ENCODE data around the gene FBXO41.

Gene FBXO41

DNA sequence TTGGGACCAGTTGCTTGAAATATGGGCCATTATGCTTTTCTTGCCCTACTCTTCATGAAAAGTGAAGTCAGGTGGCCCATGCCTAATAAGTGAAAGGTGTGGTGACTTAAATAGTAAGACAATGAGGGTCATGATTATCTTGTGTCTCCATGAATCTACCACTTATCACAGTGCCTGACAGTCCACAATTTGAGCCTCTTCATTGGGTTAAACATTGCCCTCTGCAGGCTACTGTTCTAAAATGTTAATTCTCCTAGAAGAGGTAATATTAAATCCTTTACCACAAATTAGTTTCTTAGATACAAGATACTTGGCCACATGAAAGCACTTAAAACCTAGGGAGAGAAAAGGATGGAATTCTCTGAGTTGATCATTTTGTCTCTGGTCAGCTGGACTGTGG, 5.0 kb upstream of the FBXO41 start:
- DNase-seq = no peak

- DNase-seq = no peak
Measured at GRCh38 chr2:73286134-73286655, 1.9 kb upstream of the FBXO41 start.

- peak in 4 of 56 donors; percentile 11 to 52 (median 38) for DNase-seq
Measured at GRCh38 chr2:73285159-73285739, 971 bp upstream of the FBXO41 start.

DNA sequence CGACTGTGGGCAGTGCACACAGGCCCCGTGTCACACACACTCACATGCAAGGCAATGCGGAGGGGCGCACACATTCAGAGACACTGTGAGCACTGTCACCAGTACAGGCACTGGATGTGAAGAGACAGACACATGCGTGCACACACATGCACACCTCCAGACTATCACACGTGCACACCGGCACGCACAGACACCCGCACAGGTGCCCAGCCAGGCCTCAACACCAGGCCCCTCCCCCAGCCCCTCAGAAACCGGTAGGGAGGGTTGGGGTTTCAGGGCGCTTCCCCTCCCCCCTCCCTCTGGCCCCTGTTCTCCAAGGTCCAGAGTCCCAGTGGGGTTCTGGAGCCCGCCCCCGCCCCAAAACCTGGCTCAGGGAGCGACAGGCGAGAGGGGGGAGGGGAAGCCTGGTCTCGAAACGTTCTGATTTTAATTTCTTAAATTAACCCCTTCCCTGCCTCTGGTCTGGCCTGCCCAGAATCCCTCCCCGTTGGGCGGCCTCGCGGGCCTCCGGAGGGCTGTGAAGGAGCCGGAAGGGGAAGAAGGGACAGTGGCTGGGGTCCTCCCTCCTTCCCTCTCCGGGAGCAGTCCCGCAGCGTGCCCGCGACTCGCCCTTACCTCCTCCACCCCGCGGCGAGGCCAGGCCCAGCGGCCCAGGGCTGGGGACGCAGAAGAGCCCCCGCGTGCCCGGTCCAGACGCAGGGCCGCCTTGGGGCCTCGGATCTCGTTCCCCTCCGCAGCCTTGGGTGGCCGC, 558 bp downstream of the FBXO41 start:
- peak in 2 of 56 donors; percentile 15 to 53 for DNase-seq

- DNase-seq = no peak
Measured at GRCh38 chr2:73282924-73283544, 1.2 kb downstream of the FBXO41 start.

DNA sequence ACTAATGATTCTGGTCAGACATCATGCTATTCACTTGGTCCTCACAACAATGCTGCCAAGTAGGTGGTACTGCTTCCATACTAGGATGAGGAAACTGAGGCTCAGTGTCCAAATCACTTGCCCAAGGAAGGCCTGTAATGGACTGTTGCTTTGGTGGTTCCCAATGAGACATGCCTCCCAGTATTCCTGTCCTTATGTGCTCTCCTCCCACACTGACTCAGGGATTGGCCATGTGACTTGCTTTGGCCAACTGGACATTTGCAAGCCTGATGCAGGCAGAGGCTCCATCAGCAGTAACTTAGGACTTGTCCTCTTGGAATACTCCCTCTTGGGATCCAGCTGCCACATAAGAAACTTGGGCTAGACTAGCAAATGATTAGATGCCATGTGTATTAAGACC, 3.0 kb downstream of the FBXO41 start:
- no peak for DNase-seq

DNA sequence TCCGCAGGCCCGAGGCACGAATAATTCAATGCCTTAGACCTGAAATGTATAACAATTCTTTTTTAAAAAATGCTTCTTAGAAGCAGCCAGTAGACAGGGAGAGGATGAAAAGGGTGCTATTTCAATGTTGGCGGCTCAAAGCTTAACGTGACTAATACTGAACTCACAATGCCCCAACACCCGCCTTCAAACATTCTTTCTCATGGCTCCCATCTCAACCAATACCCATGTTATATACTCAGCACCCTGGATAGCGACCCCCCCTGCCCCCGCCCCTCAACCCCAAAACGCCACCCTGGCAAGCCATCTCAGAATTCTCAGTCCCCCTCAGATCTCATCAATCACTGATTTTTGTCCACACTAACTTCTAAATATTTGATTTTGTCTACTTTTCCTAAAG, 4.4 kb downstream of the FBXO41 start:
- DNase-seq = no peak

GRCh38 chr2:73272270-73272669, 12.0 kb downstream of the FBXO41 start:
- DNase-seq = no peak

GRCh38 chr2:73269686-73270465, 14.4 kb downstream of the FBXO41 start:
- DNase-seq = no peak

DNA sequence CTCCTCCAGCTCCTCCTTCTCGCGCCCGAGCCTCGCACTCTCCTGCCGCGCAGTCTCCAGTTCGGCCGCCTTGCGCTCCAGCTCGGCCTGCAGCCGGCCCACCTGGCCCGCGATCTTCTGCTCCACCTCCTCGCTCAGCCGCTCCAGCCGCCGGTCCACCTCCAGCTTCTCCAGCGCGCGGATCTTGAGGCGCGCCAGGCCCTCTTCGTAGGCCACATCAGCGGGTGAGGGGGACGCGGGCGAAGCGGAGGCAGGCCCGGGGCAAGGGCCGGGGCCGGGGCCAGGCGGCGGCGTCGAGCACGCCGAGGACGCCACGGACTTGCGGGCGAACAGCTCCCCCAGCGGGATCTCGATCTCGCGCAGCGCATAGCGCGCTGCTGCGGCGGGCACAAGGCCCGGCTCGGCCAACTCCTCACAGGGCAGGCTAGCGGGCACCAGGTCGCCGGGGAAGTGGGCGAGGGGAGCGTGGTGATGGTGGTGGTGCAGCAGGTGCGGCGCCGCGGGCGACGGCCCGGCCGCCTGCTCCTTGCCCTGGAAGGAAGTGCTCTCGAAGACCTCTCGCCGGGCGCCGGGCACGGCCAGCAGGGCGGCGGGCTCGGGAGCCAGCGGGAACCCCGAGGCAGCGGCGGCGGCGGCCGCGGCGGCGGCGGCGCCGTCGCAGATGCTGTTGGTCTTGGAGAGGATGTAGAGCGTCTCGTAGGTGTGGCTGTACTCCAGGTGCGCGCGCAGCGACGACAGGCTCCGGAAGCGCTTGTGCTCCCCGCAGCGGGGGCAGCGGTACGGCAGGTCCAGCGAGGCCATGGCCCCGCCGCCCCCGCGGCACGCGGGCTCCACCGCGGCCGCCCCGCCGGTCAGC, 15.2 kb downstream of the FBXO41 start:
- peak in 6 of 56 donors; percentile 11 to 33 (median 22) for DNase-seq

- no peak for DNase-seq
Measured at GRCh38 chr2:73268366-73268829, 15.9 kb downstream of the FBXO41 start.

DNA sequence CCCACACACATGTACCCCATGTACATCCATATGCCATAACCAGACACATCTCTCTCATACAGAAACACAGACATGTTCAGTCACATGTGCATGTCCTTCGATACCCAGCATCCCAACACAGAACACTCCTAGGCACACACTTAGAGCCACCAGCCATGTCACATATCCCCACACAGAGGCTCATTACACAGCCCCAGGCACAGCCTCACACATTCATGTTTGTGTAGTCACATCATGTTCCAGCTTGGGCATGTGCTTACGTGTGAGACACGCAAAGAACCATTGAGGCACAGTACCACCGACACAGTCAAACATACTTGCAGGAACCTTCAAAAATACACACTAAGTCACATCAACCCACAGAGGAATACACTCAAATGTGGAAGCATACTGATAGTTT, 17.3 kb downstream of the FBXO41 start:
- no peak for DNase-seq

DNA sequence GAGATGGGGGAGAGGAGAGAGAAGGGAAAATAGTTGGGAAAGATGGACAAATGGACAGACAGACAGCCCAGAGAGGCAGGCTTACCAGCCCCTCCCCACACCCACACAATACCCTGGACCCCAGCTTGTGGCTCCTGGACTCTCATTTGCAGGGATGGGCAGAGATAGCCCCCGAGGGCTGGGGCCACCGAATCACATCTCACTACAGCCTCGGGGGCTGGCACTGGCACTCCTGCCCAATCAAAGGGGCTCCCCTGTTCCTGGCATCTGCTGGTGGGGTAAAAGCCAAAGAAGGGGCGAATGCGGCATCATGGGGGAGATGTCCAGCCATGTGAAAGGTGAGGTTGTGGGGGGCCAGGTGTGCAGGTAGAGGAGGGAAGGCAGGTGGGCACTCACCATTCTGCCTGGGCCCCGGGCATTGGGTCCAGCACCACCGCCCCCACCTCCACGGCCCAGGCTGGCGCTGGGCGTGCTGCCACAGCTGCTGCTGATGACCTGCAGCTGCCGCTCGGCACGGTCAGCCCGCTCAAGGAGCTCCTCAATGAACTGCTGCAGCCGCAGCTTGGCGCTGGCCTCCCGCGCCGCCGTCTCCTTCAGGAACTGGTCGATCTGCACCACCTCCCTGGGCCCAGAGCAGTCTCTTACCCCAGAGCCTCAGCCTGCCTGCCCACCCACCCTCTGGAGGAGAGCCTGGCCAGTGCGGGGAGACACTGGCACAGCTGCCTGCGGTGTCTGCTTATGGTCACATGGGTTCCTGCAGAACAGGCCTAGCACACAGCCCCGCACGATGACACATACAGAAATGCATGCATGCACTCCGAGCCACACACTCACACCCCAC, 18.0 kb downstream of the FBXO41 start:
- peak in 8 of 56 donors; percentile 8 to 39 (median 20) for DNase-seq

DNA sequence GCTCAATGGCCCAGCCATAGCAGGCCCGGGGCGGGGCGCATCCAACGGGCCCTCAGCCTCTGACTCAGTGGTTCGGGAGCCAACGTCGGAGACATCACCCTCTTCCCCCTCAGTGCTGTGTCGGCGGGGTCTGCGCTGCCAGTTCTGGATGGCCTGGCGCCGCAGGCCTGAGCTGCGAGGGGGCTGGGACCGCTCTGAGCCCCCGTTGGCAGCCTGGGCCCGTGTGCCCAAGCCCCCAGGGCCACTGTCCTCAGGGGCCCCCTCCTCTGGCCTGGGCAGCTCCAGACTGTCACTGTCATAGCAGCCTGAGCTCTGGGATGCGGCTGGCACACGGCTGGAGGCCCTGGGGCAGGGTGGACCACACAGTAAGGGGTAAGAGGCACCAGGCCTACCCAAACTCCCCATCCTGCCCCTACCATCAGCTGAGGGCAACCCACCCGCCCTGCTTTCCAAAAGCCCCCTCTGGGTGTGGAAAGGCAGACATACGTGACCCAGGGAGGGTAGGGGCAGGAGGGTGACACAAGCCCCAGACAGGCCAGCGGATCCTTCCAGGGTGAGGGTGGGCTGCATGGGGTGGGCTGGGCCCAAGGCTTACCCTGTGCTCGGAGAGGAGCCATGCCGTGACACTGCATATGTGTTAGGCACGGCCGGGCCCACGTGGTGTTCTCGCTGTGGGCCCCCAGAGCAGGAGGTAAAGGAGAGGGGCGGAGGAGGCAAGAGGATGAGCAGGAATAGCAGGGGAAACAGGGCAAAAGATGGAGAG, 18.8 kb downstream of the FBXO41 start:
- no peak for DNase-seq

- DNase-seq = no peak
Measured at GRCh38 chr2:73264783-73265182, 19.5 kb downstream of the FBXO41 start.

DNA sequence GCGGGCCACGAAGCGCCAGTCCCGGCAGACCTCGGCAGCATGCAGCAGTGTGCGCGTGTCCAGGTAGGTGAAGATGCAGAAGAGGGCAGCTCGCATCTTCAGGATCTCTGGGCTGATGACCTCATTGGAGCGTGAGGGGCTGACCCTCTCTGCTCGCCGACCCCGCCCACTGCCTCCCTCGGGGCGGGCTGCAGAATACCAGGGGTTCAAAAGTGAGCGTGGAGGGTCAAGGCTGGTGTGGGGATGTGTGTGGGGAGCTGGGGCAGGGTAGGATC, 20.0 kb downstream of the FBXO41 start:
- no peak for DNase-seq

- no peak for DNase-seq
Measured at GRCh38 chr2:73263540-73264331, 20.5 kb downstream of the FBXO41 start.

Measured in amygdala (tissue), 56 donors.